ENCODE data around the gene SLC25A17.
"Not testable (repeated sequence)": the region's sequence is repeated elsewhere in the genome, so short reads cannot be mapped to it uniquely, and the experiment has no call there.

The SLC25A17 gene

DNA sequence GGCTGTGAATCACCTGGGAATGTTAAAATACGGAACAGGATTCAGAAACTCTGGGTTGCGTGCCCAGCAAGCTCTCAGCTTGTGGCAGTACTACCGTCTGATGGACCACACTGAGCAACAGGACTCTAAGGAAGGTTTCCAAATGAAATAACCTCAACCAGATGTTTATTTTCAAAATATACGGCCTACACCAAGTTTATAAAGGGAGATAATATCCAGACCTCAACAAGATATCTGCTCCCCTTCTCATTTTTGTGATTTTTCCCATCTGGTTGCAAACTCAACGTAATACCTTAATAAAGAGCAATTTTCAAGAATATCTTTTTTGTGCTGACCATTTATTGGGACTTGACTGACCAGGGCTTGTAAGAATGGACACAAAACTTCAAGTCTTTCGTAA lies 49.4 kb downstream of the SLC25A17 start:
- intact Hi-C loops (cut with DNase I; ENCODE audit: low total_unique reads), result no loop called here
- no peak for DNase-seq
- Histone ChIP-seq H3K27me3 (no peaks in the 10 kb centered on the region), H3K36me3 (peaks cover 42 to 55% (median 47%) of the 10 kb centered on the region in 3 donors), H3K27ac (no peak overlapping the region), H3K4me3 (no peak overlapping the region), H3K4me1 (no peaks in the 10 kb centered on the region), H3K9me3 (no peaks in the 10 kb centered on the region)
- TF ChIP-seq, protein P1, sequence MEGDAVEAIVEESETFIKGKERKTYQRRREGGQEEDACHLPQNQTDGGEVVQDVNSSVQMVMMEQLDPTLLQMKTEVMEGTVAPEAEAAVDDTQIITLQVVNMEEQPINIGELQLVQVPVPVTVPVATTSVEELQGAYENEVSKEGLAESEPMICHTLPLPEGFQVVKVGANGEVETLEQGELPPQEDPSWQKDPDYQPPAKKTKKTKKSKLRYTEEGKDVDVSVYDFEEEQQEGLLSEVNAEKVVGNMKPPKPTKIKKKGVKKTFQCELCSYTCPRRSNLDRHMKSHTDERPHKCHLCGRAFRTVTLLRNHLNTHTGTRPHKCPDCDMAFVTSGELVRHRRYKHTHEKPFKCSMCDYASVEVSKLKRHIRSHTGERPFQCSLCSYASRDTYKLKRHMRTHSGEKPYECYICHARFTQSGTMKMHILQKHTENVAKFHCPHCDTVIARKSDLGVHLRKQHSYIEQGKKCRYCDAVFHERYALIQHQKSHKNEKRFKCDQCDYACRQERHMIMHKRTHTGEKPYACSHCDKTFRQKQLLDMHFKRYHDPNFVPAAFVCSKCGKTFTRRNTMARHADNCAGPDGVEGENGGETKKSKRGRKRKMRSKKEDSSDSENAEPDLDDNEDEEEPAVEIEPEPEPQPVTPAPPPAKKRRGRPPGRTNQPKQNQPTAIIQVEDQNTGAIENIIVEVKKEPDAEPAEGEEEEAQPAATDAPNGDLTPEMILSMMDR (IDR thresholded peaks at IDR 0.05), result no peak

- DNase-seq, result no peak
- TF ChIP-seq, protein P1 (IDR thresholded peaks at IDR 0.05), result no peak
- H3K4me1 ChIP-seq, result no peaks in the 10 kb centered on the region
- peaks cover 26 to 41% (median 34%) of the 10 kb centered on the region in 3 donors for H3K36me3 ChIP-seq
- H3K4me3 ChIP-seq, result no peak overlapping the region
- no peaks in the 10 kb centered on the region for H3K27me3 ChIP-seq
- no peaks in the 10 kb centered on the region for H3K9me3 ChIP-seq
- intact Hi-C loops (cut with DNase I; ENCODE audit: low total_unique reads), result no loop called here
- no peak overlapping the region for H3K27ac ChIP-seq
These were observed 50.9 kb downstream of the SLC25A17 start for GRCh38 chr22:40768206-40768605.

- TF ChIP-seq, protein P1 (IDR thresholded peaks at IDR 0.05), result no peak
- peaks cover 15 to 29% (median 22%) of the 10 kb centered on the region in 3 donors for H3K36me3 ChIP-seq
- no peak overlapping the region for H3K27ac ChIP-seq
- DNase-seq, result no peak
- no peaks in the 10 kb centered on the region for H3K4me1 ChIP-seq
- no peaks in the 10 kb centered on the region for H3K9me3 ChIP-seq
- no peak overlapping the region for H3K4me3 ChIP-seq
- intact Hi-C loops (cut with DNase I; ENCODE audit: low total_unique reads), result no loop called here
- no peaks in the 10 kb centered on the region for H3K27me3 ChIP-seq
These were observed 52.2 kb downstream of the SLC25A17 start for GRCh38 chr22:40766956-40767355.

GRCh38 chr22:40764763-40765441 lies 54.2 kb downstream of the SLC25A17 start:
- H3K27ac ChIP-seq, result no peak overlapping the region
- H3K4me3 ChIP-seq, result no peak overlapping the region
- H3K4me1 ChIP-seq, result peaks cover 0 to 3% (median 1%) of the 10 kb centered on the region in 4 donors
- TF ChIP-seq, protein P1 (IDR thresholded peaks at IDR 0.05), result no peak
- H3K36me3 ChIP-seq, result peaks cover 0 to 8% (median 3%) of the 10 kb centered on the region in 3 donors
- intact Hi-C loops (cut with DNase I; ENCODE audit: low total_unique reads), result no loop called here
- no peaks in the 10 kb centered on the region for H3K9me3 ChIP-seq
- no peak for DNase-seq
- no peaks in the 10 kb centered on the region for H3K27me3 ChIP-seq

- intact Hi-C loops (cut with DNase I; ENCODE audit: low total_unique reads), result no loop called here
These were observed 59.8 kb downstream of the SLC25A17 start for GRCh38 chr22:40759294-40759840.

GRCh38 chr22:40758851-40759250 lies 60.3 kb downstream of the SLC25A17 start:
- H3K36me3 ChIP-seq; DNase-seq; H3K27me3 ChIP-seq; intact Hi-C loops (cut with DNase I; ENCODE audit: low total_unique reads); H3K4me1 ChIP-seq; H3K27ac ChIP-seq; H3K9me3 ChIP-seq; H3K4me3 ChIP-seq: not testable (repeated sequence)

More at GRCh38 chr22:40759294-40759840, 59.8 kb downstream of the SLC25A17 start:
- H3K27me3 ChIP-seq, result no peaks in the 10 kb centered on the region
- TF ChIP-seq, protein P1 (IDR thresholded peaks at IDR 0.05), result no peak
- no peak overlapping the region for H3K4me3 ChIP-seq
- H3K36me3 ChIP-seq, result no peaks in the 10 kb centered on the region
- H3K9me3 ChIP-seq, result no peaks in the 10 kb centered on the region
- no peak for DNase-seq
- no peak overlapping the region for H3K27ac ChIP-seq
- H3K4me1 ChIP-seq, result peaks cover 0 to 5% (median 1%) of the 10 kb centered on the region in 4 donors
